Endothelial cell (in vitro differentiated cells): Measurements from ENCODE around the gene KCNN3. TPM values are rescaled to one million over a fixed set of nuclear protein-coding genes. Genes with fewer than 3 reads are reported as not detected.

Experiments used
- DNase-seq: peaks from one replicate; pipeline ENCODE4 v3.0.0; 2021; ENCODE audit warnings: low spot score
- H3K27ac Mint-ChIP-seq: one replicate; pipeline ENCODE4 v1.8.0; 2021; ENCODE audit warnings: mixed read lengths, inconsistent platforms; ENCODE audit not compliant: unreplicated experiment
- H3K27me3 Mint-ChIP-seq: one replicate; pipeline ENCODE4 v1.8.0; 2021; ENCODE audit warnings: mild to moderate bottlenecking, moderate library complexity, mixed read lengths, inconsistent platforms; ENCODE audit not compliant: unreplicated experiment
- H3K36me3 Mint-ChIP-seq: one replicate; pipeline ENCODE4 v1.8.0; 2021; ENCODE audit warnings: mild to moderate bottlenecking, low read depth, mixed read lengths, inconsistent platforms; ENCODE audit not compliant: unreplicated experiment
- H3K4me1 Mint-ChIP-seq: one replicate; pipeline ENCODE4 v1.8.0; 2021; ENCODE audit warnings: mild to moderate bottlenecking, mixed read lengths, inconsistent platforms; ENCODE audit not compliant: unreplicated experiment
- H3K4me3 Mint-ChIP-seq: one replicate; pipeline ENCODE4 v1.8.0; 2021; ENCODE audit warnings: mild to moderate bottlenecking, mixed read lengths, inconsistent platforms; ENCODE audit not compliant: unreplicated experiment
- H3K9me3 Mint-ChIP-seq: one replicate; pipeline ENCODE4 v1.8.0; 2021; ENCODE audit warnings: mixed read lengths, inconsistent platforms; ENCODE audit not compliant: unreplicated experiment
- total RNA-seq: library from RNA; stranded (reverse); fragmentation: NEBNext Ultra II Directional; extraction: Animal tissue kit (Norgen Biotek cat#: 25700); gene quantifications from one replicate; pipeline ENCODE4 v1.2.1, GENCODE V29; 2021; ENCODE audit not compliant: unreplicated experiment
- TF ChIP-seq, protein P1 (sequence below): fragments of 200-600 bp; sonication (generic); IDR thresholded peaks from one replicate; pipeline ENCODE4 v1.5.0; 2021; ENCODE audit warnings: antibody characterized with exemption; ENCODE audit not compliant: unreplicated experiment

KCNN3 gene
- total RNA-seq, 1 donor from 2014 or later, result 17.3 TPM

DNA sequence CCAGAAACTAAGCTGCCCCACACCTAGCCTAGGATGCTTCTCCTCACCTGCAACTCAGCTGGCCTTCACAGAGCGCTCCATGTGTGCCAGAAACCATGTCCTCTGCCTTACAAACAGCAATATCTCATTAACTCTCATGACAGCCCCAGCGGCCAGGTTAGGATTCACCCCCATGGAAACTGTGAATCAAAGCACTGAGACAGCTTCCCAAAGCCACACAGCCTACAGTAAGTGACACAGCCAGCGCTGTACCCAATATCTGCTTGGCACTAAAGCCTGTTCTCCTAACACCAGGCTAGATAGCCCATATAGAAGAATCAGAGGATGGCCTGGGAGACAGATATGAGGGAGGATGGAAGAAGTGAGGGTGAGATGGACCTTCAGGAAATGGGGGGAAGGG lies 13.5 kb downstream of the KCNN3 start:
- H3K9me3 Mint-ChIP-seq, result no peaks in the 10 kb centered on the region
- peaks cover 7% of the 10 kb centered on the region for H3K27me3 Mint-ChIP-seq
- no peaks in the 10 kb centered on the region for H3K36me3 Mint-ChIP-seq
- H3K4me1 Mint-ChIP-seq, result peaks cover 17% of the 10 kb centered on the region
- TF ChIP-seq, protein P1, sequence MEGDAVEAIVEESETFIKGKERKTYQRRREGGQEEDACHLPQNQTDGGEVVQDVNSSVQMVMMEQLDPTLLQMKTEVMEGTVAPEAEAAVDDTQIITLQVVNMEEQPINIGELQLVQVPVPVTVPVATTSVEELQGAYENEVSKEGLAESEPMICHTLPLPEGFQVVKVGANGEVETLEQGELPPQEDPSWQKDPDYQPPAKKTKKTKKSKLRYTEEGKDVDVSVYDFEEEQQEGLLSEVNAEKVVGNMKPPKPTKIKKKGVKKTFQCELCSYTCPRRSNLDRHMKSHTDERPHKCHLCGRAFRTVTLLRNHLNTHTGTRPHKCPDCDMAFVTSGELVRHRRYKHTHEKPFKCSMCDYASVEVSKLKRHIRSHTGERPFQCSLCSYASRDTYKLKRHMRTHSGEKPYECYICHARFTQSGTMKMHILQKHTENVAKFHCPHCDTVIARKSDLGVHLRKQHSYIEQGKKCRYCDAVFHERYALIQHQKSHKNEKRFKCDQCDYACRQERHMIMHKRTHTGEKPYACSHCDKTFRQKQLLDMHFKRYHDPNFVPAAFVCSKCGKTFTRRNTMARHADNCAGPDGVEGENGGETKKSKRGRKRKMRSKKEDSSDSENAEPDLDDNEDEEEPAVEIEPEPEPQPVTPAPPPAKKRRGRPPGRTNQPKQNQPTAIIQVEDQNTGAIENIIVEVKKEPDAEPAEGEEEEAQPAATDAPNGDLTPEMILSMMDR, result no peak
- no peak overlapping the region for H3K27ac Mint-ChIP-seq
- peak overlapping the region; percentile 49 for H3K4me3 Mint-ChIP-seq
- DNase-seq, result no peak

DNA sequence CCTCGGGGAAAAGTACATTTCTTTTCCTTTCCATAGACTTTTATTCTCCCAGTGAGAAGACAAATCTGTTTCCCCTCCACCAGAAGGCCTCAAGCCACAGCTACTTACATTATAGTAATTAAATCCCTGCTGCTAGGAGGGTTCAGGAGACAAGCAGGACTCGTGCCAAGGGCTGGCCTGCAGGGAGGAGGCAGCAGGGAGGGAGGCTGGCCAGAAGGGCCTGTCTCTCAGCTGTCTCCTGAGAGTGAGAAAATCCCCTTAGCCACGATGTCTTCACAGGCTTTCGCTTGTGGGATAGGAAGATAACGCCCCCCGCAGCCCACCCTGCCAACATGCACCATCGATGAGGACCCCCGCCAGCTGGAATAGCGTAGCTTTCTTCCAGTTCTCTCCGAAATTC lies 14.0 kb downstream of the KCNN3 start:
- no peak for DNase-seq
- TF ChIP-seq, protein P1, result no peak
- H3K27me3 Mint-ChIP-seq, result peaks cover 7% of the 10 kb centered on the region
- H3K4me1 Mint-ChIP-seq, result peaks cover 15% of the 10 kb centered on the region
- H3K4me3 Mint-ChIP-seq, result peak overlapping the region; percentile 49
- H3K36me3 Mint-ChIP-seq, result no peaks in the 10 kb centered on the region
- no peak overlapping the region for H3K27ac Mint-ChIP-seq
- no peaks in the 10 kb centered on the region for H3K9me3 Mint-ChIP-seq

DNA sequence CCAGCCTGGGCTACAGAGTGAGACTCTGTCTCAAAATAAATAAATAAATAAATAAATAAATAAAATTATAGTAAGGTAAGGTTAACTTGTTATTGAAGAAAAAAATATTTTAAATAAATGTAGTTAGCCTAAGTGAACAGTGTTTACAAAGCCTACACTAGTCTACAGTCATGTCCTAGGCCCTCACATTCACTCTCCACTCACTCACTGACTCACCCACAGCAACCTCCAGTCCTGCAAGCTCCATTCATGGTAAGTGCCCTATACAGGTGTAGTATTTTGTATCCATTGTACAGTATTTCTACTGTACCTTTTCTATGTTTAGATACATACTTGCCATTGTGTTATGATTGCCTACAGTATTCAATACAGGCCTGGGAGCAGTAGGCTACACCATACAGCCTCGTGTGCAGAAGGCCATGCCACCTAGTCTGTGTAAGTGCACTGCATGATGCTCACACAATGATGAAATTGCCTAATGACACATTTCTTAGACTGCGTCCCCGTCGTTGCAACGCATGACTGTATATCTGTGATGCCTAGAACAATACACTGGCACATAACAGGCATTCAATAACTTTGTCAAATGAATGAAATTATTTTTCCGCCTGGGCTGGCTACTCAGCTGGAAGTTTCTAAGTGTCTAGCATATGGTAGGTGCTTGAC lies 14.8 kb downstream of the KCNN3 start:
- peaks cover 12% of the 10 kb centered on the region for H3K4me1 Mint-ChIP-seq
- H3K27me3 Mint-ChIP-seq, result peaks cover 7% of the 10 kb centered on the region
- no peak overlapping the region for H3K27ac Mint-ChIP-seq
- H3K36me3 Mint-ChIP-seq, result no peaks in the 10 kb centered on the region
- no peaks in the 10 kb centered on the region for H3K9me3 Mint-ChIP-seq
- TF ChIP-seq, protein P1, result no peak
- DNase-seq, result no peak
- no peak overlapping the region for H3K4me3 Mint-ChIP-seq

DNA sequence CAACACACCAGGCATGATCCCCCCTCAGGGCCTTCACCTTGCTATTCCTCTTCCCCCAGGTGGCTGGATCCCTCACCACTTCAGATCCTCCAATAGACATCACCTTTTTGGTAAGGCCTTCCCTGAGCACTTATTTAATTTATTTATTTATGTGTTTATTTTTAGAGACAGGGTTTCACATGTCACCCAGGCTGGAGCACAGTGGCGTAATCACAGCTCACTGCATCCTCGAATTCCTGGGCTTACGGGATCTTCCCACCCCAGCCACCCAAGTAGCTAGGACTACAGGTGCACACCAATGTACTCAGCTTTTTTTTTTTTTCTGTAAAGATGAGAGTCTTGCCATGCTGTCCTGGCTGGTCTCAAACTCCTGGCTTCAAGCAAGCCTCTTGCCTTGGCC lies 17.2 kb downstream of the KCNN3 start:
- TF ChIP-seq, protein P1, result no peak
- DNase-seq, result no peak
- Mint-ChIP-seq H3K27me3 (peaks cover 10% of the 10 kb centered on the region), H3K36me3 (no peaks in the 10 kb centered on the region), H3K9me3 (no peaks in the 10 kb centered on the region), H3K4me3 (no peak overlapping the region), H3K4me1 (peaks cover 21% of the 10 kb centered on the region), H3K27ac (no peak overlapping the region)

DNA sequence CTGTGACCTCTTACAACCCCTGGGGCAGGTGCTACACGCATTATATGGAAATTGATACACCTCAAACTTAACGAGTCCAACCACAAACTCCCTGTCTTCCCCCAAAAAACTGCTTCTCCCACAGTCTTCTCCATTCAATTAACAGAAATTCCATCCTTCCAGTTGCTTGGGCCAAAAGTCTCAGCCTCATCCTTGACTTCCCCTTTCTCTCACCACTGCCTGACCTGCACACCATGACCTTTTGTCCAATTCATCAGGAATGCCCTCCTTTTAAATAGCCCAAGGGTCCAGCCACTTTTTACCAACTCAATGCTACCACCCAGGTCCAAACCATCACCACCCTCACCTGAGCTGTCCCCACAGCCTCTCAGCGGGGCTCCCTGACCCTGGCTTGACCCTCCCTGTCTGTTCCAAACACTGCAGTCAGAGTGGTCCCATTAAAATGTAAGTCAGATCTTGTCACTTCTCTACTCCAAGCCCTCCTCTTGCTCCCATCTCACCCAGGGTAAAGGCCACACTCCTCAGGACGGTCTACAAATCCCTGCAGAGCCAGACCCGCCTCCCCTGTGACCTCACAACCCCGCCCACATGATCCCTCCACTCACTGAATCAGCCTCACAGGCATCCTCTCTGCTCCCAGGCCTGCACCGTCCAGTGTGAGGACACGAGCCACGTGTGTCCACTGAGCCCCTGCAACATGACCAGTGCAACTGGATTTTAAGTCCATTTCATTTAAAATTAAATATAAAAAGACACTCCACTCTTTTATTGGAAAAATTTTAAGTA lies 18.5 kb downstream of the KCNN3 start:
- no peaks in the 10 kb centered on the region for H3K9me3 Mint-ChIP-seq
- peaks cover 9% of the 10 kb centered on the region for H3K27me3 Mint-ChIP-seq
- H3K4me3 Mint-ChIP-seq, result no peak overlapping the region
- no peak overlapping the region for H3K27ac Mint-ChIP-seq
- no peaks in the 10 kb centered on the region for H3K36me3 Mint-ChIP-seq
- peaks cover 24% of the 10 kb centered on the region for H3K4me1 Mint-ChIP-seq
- no peak for DNase-seq
- TF ChIP-seq, protein P1, result no peak
